Stimulated activated naive CD8-positive, alpha-beta T cell treated with anti-CD3 and anti-CD28 coated beads, Interleukin-15, Interleukin-2, amounts not matched to agents 100 U/mL and 50 U/mL, for 24 hours (primary cell): ENCODE results near the gene SMIM9.

Experiments
- ATAC-seq: fragments of 150-1000 bp; cut with Tn5 transposase; one replicate; pipeline ENCODE4 v1.10.0; 2021
- DNase-seq: peaks from one replicate; pipeline ENCODE4 v3.0.0; 2021

Gene SMIM9

GRCh38 chrX:154780968-154781367 lies 53.5 kb downstream of the SMIM9 start:
- DNase-seq (no peak), ATAC-seq (no peak)

- ATAC-seq (no peak), DNase-seq (no peak)
These were observed 55.2 kb downstream of the SMIM9 start for GRCh38 chrX:154779261-154779660.

- ATAC-seq (no peak), DNase-seq (no peak)
These were observed 57.7 kb downstream of the SMIM9 start for GRCh38 chrX:154776753-154777152.

- ATAC-seq (peak; percentile 79), DNase-seq (peak; percentile 22)
These were observed 58.8 kb downstream of the SMIM9 start for GRCh38 chrX:154775419-154776349.

GRCh38 chrX:154774622-154775021 lies 59.8 kb downstream of the SMIM9 start:
- ATAC-seq, result no peak
- no peak for DNase-seq
